HG03565 (cell line): ENCODE measurements around the gene TMEM233.
"Not testable (repeated sequence)": the region's sequence is repeated elsewhere in the genome, so short reads cannot be mapped to it uniquely, and the experiment has no call there.

ENCODE experiments used
- ATAC-seq: cut with Tn5 transposase; IDR thresholded peaks from one replicate; pipeline ENCODE4 v1.9.1; 2021; ENCODE audit warnings: mild to moderate bottlenecking, moderate library complexity; ENCODE audit not compliant: unreplicated experiment

TMEM233 gene

DNA sequence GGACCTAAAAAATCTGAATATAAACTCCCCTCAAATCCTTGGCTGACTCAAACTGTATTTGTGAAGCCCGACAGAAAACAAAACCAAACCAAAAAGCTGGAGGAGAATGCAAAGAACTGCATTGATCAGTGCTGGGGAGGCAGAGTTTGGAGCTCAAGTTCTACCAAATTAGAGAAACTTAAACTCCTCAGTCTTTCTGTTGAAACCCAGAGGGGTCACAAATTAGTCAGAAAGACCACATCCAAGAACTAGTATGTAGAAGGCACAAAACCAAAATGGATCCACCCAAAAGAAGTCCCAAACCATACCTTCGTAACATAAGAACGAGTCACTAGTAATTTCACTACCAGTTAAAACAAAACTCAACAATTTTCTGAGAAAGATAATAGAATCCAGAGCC lies 59.1 kb downstream of the TMEM233 start:
- no peak for ATAC-seq

DNA sequence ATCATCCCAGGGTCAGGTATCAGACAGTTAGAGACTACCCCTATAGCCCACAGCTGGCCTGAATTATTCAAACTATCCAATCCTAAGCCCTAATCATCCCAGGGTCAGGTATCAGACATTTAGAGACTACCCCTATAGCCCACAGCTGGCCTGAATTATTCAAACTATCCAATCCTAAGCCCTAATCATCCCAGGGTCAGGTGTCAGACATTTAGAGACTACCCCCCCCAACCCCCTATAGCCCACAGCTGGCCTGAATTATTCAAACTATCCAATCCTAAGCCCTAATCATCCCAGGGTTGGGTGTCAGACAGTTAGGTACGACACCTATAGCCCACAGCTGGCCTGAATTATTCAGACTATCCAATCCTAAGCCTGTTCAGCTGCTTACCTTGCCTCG lies 63.4 kb downstream of the TMEM233 start:
- not testable (repeated sequence) for ATAC-seq

DNA sequence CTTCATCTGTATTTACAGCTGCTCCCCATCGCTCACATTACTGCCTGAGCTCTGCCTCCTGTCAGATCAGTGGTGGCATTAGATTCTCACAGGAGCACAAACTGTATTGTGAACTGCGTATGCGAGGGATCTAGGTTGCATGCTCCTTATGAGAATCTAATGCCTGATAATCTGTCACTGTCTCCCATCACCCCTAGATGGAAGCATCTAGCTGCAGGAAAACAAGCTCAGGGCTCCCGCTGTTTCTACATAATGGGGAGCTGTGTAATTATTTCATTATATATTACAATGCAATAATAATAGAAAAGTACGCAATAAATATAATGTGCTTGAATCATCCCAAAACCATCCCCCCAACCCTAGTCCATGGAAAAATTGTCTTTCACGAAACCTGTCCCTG lies 64.6 kb downstream of the TMEM233 start:
- ATAC-seq: not testable (repeated sequence)

DNA sequence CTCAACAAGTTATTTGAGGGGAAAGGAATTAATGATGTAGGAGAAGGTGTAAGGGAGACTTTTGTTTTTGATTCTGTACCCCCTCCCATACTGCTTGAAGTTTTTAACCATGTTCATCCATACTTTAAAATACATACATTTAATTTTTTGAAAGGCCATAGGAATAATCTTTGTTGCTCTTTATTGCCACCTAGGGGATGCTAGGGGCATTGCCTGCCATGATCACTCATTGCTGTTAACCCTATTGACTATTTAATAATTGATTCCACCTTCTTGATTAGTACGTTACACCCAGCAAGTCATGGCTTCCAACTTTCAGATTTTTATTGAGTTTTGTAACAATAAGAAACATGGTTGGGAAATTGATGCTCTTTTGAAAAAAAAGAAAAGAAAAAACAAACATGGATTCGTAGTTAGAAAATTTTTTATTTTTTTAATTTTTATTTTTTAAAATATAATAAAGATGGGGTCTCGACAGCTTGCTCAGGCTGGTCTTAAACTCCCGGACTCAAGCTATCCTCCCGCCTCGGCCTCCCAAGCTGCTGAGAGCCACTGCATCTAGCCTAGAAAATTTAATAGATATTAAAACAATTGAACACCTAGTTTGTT lies 65.8 kb downstream of the TMEM233 start:
- no peak for ATAC-seq

DNA sequence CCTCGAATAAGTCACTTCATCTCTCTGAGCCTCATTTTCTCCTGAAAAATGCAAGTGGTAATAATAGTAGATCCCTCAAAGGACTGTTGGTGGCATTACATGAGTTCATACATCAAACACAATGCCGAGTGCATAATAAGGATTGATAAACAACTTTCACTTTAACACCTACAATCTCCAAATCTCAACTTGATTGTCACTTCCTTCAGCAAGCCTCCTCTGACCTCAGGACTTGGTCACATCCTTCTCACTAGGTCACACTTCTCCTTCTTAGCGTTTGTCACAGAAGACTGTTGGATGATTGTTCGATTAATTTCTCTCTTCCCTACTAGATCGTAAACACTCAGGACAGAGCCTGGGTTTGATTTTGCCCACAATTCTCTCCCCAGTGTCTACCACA lies 66.5 kb downstream of the TMEM233 start:
- ATAC-seq: no peak

DNA sequence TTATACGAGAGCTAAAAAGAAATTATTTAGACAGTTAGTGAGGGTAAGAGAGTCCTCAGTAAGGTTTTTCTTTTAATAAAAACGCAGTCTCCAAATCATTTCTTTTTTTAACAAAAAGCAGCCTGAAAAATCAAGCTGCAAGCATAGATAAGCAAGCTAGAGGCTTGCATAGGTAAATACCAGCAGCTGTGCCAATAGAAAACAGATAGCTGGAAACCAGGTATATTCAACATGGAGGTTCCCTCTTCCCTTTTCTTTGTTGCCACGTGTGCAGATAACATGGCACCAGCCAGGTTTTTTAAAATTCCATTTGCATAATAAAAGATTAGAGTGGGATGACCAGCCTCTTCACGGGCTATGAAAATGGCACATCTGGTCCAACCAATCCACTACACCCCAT lies 68.3 kb downstream of the TMEM233 start:
- no peak for ATAC-seq

DNA sequence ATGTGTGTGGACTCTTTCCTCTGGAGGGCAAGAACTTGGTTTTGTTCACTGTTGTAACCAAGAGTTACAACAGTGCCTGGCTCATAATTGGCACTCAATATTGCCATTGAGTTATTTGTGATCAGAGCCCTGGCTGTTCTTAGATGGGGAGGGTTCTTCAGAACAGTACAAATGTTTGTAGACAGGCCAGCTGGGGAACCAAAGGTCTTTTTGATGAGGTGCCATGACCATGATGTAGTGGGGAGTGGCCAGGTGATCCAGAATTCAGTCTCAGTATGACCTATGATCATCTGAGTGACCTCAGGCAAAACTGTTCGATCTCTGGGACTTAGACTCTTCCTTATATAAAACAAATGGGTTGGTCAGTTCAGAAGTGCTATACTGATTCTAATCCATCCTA lies 71.1 kb downstream of the TMEM233 start:
- no peak for ATAC-seq

DNA sequence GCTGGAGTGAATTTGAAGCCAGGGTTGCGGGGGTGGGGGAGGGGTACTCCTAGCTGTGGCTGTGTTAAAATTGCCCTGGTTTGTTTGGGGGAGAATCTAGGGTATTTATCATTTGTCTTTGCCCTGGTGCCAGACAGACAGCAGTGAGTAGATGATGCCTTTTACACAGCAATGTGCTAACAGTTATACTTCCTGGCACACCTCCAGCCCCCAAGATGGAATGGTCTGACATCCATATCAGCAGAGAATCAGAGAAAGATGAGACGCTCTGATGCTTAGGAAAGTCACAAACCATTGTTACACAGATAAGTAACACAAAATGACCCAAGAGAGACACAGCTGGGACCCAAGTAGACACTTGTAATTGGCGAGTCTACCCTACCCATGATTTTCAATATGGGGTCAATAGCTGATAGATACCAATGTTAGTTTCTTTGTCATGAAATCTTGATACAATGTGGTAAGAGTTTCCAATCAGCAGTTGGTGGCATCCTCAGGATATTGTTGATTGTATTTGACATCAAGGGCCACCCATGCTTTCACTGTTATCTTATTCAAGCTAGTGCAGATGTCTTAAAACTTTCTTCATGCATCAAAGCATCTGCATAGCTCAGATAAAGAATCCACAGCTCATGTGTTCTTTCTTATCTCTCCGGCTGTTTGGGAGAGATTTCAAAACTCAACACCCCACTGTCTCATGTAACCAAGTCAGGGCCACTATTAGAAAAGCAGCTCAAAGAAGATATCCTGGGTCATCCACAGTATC lies 71.8 kb downstream of the TMEM233 start:
- ATAC-seq: no peak

DNA sequence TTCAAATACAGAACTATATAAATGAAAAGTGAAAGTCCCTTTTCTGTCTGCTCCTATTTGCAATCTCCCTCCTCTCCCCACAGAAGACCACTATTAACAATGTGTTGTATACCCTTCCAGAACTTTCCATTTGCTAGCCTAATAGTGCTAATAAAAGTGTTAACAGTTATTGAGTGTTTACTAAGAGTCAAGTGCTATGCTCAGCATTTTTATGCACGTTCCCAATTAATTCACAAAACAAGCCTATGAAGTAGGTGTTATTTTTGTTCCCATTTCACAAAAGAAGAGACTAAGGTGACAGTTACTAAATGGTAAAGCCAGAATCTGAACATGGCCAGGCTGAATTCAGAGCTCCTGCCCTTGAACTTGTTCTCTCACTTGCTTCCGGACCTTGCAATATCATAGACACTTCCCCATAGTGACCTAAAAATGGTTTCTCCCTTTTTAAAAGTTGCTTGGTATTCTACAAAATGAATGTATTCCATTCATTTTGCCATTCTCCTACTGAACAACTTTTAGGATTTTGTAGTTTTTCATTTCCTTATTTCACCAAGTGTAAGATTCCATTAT lies 72.7 kb downstream of the TMEM233 start:
- no peak for ATAC-seq

DNA sequence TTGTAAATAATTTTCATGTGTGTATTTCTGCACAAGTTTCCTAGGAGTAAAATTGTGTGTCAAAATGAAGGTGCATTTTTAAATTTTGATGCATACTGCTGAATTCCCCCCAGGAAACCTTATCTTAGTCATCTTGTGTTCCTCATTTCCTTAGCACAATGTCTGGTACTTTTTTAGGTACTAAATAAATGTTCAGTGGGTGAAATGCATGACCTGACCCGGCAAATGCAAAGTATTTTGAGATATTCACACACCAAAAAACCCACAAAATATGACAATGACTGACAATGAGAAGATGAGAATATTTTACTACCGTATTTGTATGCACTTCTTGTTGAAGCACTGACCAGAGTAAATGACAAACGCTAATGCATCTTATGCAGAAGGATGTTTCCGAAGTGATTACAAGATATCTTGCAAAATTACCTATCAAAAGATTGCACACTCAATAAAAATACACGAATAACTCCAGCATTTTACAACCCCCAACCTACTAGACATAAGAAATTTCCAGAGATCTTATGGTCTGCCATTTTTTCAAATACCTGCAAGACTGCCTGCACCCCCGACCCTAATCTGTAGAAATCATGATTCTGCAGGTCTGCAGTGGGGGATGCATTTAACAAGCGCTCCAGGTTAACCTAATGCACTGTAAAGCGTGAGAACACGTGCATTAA lies 73.5 kb downstream of the TMEM233 start:
- no peak for ATAC-seq

DNA sequence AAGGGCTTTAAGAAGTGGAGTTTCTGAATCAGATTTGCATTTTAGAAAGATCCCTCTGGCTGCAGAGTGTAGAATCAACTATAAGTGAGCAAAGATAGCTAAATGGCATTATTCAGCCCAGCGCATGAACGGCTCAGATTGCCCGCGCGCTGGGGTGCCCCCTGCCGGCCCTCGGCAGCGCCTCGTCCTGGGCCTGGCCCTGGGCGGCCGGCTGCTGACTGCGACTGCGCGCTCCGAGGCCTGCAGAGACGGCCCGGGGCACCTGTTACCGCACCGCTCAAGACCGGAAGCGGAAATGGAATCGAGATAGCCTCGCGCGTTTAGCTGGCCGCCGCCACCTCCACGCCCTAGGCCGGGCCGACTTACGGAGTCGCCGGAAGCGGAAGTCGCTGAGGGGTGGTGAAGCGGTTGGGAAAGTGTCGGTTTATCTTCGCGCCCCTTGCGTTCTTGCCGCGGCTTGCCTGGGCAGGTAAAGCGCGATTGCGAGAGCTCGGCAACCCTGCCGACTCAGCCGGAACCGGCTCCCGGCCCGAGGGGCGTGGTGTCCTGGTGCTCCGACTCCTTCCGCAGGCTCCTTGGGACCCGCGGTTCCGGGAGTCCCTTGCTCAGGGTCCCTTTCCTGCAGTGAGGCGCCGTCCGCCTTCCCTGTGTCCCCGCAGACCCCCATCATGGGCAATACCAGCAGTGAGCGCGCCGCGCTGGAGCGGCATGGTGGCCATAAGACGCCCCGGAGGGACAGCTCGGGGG lies 74.2 kb downstream of the TMEM233 start, which contains the start of gene PRKAB1:
TSS of gene PRKAB1 (plus strand) at position 557 of the 747 bp plus-strand sequence. CDS start at position 669, 112 bp downstream.
- peak; percentile 93 for ATAC-seq

DNA sequence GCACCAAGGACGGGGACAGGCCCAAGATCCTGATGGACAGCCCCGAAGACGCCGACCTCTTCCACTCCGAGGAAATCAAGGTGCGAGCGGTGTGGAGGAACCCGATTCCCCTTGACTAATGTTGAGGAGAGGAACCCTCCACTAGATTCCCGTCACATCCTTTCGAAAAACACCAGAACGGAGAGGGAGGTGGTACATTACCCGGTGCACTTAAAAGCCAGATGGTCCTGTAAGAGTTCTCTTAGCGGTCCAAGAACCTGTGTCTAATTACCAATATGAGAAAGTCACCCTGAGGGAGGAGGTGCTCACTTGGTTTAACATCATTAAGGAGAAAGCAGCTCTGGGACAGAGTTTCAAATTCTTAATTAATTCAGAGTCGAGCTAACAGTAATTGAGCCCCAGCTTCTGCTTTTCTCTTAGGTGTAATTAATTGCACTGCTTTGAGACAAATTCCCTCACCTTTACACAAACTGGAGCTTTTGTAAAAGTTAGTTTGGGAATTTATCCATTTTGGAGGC lies 74.8 kb downstream of the TMEM233 start:
- no peak for ATAC-seq

DNA sequence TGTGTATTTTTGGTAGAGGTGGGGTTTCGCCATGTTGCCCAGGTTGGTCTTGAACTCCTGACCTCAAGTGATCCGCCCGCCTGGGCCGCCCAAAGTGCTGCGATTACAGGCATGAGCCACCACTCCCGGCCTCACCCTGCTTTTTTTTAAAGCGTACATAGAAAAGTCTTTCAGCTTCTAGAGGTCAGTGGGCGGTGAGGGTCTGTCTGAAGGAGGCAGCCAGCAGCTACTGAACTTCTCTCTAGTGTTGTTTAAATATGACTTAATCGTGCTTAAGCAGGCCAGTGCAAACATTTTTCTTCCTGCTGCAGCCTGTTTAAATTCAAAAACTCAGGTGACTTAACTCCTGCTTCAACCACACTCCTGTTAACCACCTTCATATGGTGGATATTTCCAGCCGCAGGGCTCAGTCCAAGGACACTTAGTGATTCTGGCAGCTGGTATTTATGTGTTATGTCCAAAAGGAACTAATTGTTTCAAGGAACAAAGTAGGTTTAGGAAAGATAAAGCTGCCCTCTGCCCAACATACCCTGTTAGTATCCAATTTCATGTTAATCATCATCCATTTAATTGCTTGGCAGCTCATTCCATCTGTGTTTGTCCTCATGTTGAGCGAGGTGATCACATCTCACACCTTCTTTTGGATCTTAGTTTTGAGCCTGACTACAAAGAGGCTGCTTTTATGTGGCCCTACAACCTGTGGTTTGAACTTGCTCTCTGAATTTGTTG lies 76.3 kb downstream of the TMEM233 start:
- no peak for ATAC-seq

DNA sequence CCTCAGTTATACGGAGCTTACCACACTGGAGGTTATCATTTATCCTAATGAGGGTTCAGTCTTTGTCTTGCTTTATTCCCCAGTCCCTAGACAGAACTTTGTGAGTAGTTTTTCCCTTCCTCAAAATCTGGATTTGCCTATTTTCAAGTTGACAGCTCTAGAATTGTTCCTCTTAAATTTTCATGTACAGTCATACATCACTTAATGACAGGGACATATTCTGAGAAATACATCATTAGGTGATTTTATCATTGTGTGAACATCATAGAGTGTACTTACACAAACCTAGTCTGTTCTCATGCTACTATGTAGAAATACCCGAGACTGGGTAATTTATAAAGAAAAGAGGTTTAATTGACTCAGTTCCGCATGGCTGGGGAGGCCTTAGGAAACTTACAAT lies 77.5 kb downstream of the TMEM233 start:
- no peak for ATAC-seq

DNA sequence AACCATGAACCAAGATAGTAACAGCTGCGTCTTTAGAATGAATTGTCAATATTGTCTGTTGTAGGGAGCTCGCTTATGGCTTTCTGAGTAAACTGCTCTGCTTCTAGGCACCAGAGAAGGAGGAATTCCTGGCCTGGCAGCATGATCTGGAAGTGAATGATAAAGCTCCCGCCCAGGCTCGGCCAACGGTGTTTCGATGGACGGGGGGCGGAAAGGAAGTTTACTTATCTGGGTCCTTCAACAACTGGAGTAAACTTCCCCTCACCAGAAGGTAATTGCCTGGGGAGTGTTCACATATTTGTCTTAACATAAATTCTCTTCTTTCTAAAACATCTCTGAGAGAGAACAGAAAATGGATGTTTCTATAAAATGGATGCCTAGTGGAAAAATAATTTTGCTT lies 78.6 kb downstream of the TMEM233 start:
- no peak for ATAC-seq

DNA sequence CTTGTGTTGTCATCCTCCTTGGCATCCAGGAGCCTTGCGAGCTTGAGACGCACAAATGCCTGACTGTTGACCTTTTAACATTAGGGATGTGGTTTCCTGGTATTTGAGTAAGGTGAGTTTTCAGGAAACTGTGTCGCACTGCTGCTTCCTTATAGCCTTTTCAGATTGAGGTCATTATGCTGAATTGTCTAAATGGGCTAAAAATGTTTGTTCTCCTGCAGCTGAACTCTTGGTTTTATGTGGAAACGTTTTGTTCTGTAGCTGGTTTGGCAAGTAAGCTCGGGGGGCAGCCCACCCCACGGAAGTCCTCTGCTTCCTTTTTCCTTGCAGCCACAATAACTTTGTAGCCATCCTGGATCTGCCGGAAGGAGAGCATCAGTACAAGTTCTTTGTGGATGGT lies 80.1 kb downstream of the TMEM233 start:
- ATAC-seq: no peak

DNA sequence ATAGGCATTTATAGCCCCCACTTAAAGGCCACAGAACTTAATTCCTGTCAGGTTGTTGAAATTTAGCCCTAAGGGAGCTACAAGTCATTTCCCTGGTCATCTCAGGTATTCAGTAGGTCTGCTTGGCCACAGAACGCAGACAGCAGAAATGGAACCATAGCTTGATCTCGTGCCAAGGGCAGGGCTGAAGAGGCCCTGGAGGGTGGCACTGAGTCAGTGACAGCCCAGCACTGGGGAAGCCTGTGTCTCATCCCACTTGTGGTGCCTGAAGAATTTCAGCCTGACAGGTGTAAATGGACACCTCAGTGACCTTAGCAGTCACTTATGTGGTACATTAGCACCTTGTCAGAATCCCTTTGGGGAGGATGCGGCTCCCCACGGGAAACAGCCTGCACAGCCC lies 81.0 kb downstream of the TMEM233 start:
- ATAC-seq: no peak

DNA sequence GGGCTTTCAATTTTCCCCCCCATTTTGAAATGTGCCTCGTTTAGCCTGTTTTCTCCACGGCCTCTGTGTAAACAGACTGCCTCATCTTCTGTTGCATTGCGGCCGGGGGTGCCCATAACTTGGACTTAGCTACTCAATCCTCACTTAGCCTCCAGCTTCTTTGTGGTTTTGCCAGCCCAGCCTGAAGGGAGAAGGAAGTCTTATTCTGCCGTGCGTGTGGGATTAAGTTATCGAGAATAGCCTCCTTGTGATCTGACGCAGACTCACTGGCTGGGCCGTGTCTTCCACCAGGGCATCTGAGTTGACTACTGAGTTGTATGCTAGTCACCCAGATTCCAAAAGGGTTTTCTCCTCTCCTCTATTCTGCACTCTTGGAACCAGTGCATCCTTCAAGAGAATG lies 82.4 kb downstream of the TMEM233 start:
- ATAC-seq: no peak

DNA sequence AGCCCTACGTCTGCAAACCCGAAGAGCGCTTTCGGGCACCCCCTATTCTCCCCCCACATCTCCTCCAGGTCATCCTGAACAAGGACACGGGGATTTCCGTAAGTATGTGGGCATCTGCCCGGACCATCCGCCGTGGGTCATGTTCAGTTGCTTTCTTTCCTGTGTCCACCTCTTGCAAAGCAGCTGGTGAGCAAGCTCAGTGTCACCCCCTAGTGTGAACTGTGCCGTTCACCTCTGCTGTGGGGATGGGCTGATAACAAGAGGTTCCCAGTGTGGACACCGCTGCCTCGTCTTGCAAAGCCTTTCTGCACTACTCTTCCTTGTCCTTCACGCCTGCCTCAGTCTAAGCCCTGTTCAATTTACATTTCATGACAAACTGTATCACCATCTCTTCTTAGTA lies 83.0 kb downstream of the TMEM233 start:
- ATAC-seq: no peak

DNA sequence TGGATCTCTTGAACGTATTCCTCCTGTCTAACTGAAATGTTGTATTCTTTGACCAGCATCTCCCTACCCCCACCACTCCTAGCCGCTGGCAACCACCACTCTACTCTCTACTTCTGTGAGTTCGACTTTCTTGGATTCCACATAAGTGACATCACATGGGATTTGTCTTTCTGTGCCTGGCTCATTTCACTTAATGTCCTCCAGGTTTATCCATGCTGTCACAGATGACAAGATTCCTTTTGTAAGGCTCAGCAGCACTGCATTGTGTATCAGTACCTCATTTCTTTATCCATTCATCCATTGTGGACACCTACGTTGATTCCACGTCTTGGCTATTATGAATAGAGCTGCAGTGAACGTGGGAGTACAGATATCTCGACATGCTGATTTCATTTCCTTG lies 84.9 kb downstream of the TMEM233 start:
- ATAC-seq: no peak
